HL-60 (cell line): ENCODE results near the gene ACTA1.

Source experiments
- DNase-seq, 2 experiments: peaks; one replicate each; pipeline ENCODE4 v3.0.0-alpha.2; 2010 to 2020; ENCODE audit warnings: low read depth in 1 of 2, low spot score in 1 of 2
- H3K27ac ChIP-seq: fragments of 250-450 bp; sonication (Bioruptor Pico); replicated peaks from 2 replicates; pipeline ENCODE4 v1.5.1; 2020; ENCODE audit warnings: mild to moderate bottlenecking, moderate library complexity
- H3K27me3 ChIP-seq: fragments of 250-450 bp; sonication (Bioruptor Pico); 2 replicates; pipeline ENCODE4 v1.5.1; 2021; ENCODE audit warnings: mild to moderate bottlenecking, moderate library complexity; ENCODE audit not compliant: insufficient read depth, poor library complexity, severe bottlenecking
- H3K4me3 ChIP-seq: replicated peaks from 2 replicates; pipeline ENCODE4 v1.5.1; 2011; ENCODE audit warnings: mild to moderate bottlenecking, control low read depth, low read length; ENCODE audit not compliant: insufficient read depth
- GABPA ChIP-seq: IDR thresholded peaks from 2 replicates; pipeline ENCODE4 v1.6.1; 2012; ENCODE audit warnings: low read depth
- POLR2AphosphoS5 ChIP-seq: IDR thresholded peaks from 2 replicates; pipeline ENCODE4 v1.6.1; 2012; ENCODE audit warnings: low read depth
- SPI1 ChIP-seq: IDR thresholded peaks from 2 replicates; pipeline ENCODE4 v1.6.1; 2012; ENCODE audit warnings: low read depth, mild to moderate bottlenecking, borderline replicate concordance
- TF ChIP-seq, protein P1 (sequence below): IDR thresholded peaks from 2 replicates; pipeline ENCODE4 v1.6.1; 2012; ENCODE audit warnings: low read depth; ENCODE audit not compliant: insufficient replicate concordance
- TF ChIP-seq, protein P2 (sequence below): IDR thresholded peaks from one replicate; pipeline ENCODE4 v1.5.1; 2011; ENCODE audit warnings: low read length, control low read depth, inconsistent platforms; ENCODE audit not compliant: insufficient read depth

The ACTA1 gene

DNA sequence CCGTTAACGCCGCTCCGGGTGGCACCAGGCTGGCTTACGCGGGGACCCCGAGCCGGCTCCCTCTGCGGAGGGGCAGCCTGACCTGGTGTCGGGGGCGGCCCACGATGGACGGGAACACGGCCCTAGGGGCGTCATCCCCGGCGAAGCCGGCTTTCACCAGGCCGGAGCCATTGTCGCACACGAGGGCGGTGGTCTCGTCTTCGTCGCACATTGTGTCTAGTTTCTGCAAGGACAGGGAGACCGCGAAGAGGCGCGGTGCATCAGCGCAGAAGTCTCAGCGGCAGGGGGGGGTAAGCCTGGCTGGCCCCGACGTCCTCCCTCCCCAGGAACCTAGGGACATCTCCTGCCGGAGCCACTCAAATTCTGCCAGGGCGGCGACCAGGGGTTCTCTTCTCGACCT is 989 bp downstream of the ACTA1 start:
- H3K27ac ChIP-seq: no peak overlapping the region
- no peak for DNase-seq
- peaks cover 45% of the 10 kb centered on the region for H3K27me3 ChIP-seq
- no peak overlapping the region for H3K4me3 ChIP-seq
- TF ChIP-seq SPI1 (no peak), GABPA (no peak), POLR2AphosphoS5 (no peak)
- TF ChIP-seq, protein P1, sequence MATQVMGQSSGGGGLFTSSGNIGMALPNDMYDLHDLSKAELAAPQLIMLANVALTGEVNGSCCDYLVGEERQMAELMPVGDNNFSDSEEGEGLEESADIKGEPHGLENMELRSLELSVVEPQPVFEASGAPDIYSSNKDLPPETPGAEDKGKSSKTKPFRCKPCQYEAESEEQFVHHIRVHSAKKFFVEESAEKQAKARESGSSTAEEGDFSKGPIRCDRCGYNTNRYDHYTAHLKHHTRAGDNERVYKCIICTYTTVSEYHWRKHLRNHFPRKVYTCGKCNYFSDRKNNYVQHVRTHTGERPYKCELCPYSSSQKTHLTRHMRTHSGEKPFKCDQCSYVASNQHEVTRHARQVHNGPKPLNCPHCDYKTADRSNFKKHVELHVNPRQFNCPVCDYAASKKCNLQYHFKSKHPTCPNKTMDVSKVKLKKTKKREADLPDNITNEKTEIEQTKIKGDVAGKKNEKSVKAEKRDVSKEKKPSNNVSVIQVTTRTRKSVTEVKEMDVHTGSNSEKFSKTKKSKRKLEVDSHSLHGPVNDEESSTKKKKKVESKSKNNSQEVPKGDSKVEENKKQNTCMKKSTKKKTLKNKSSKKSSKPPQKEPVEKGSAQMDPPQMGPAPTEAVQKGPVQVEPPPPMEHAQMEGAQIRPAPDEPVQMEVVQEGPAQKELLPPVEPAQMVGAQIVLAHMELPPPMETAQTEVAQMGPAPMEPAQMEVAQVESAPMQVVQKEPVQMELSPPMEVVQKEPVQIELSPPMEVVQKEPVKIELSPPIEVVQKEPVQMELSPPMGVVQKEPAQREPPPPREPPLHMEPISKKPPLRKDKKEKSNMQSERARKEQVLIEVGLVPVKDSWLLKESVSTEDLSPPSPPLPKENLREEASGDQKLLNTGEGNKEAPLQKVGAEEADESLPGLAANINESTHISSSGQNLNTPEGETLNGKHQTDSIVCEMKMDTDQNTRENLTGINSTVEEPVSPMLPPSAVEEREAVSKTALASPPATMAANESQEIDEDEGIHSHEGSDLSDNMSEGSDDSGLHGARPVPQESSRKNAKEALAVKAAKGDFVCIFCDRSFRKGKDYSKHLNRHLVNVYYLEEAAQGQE: no peak
- TF ChIP-seq, protein P2, sequence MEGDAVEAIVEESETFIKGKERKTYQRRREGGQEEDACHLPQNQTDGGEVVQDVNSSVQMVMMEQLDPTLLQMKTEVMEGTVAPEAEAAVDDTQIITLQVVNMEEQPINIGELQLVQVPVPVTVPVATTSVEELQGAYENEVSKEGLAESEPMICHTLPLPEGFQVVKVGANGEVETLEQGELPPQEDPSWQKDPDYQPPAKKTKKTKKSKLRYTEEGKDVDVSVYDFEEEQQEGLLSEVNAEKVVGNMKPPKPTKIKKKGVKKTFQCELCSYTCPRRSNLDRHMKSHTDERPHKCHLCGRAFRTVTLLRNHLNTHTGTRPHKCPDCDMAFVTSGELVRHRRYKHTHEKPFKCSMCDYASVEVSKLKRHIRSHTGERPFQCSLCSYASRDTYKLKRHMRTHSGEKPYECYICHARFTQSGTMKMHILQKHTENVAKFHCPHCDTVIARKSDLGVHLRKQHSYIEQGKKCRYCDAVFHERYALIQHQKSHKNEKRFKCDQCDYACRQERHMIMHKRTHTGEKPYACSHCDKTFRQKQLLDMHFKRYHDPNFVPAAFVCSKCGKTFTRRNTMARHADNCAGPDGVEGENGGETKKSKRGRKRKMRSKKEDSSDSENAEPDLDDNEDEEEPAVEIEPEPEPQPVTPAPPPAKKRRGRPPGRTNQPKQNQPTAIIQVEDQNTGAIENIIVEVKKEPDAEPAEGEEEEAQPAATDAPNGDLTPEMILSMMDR: no peak

DNA sequence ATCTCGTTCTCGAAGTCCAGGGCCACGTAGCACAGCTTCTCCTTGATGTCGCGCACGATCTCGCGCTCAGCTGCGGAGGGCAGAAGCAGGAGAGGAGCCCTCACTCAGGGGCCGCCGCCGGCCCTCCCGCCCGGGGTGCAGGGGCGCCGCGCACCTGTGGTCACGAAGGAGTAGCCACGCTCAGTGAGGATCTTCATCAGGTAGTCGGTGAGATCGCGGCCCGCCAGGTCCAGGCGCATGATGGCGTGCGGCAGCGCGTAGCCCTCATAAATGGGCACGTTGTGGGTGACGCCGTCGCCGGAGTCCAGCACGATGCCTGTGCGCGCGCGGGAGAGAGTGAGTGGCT is 1.8 kb downstream of the ACTA1 start:
- Histone ChIP-seq H3K27ac (no peak overlapping the region), H3K27me3 (peaks cover 45% of the 10 kb centered on the region), H3K4me3 (no peak overlapping the region)
- DNase-seq: no peak
- TF ChIP-seq POLR2AphosphoS5: no peak
- TF ChIP-seq GABPA: no peak
- TF ChIP-seq, protein P1: no peak
- TF ChIP-seq, protein P2: no peak
- no peak for TF ChIP-seq SPI1

DNA sequence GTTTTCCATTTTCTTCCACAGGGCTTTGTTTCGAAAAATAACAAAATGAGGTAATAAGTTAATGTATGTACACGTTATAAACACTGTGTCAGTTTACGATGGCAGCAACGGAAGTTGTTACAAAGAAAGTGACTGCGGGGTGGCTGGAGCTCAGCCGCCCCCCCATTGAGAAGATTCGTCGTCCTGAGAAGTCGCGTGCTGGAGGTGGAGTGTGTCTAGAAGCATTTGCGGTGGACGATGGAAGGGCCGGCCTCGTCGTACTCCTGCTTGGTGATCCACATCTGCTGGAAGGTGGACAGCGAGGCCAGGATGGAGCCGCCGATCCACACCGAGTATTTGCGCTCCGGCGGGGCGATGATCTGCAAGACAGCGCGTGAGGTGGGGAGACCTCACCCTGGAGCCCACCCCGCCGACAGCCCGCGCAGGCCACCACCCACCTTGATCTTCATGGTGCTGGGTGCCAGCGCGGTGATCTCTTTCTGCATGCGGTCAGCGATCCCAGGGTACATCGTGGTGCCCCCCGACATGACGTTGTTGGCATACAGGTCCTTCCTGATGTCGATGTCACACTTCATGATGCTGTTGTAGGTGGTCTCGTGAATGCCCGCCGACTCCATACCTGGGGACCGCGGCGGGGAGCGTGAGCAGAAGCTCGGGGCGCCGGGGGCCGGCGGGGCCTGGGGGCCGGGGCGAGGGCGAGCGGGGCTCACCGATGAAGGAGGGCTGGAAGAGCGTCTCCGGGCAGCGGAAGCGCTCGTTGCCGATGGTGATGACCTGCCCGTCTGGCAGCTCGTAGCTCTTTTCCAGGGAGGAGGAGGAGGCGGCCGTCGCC is 2.4 kb downstream of the ACTA1 start:
- Histone ChIP-seq H3K27ac (no peak overlapping the region), H3K27me3 (peaks cover 45% of the 10 kb centered on the region), H3K4me3 (no peak overlapping the region)
- TF ChIP-seq, protein P1: no peak
- TF ChIP-seq POLR2AphosphoS5 (no peak), SPI1 (no peak), GABPA (no peak)
- DNase-seq: no peak
